ENCODE data around the gene HBG1. TPM values are rescaled to one million over a fixed set of nuclear protein-coding genes. Genes with fewer than 3 reads are reported as not detected.

HBG1 gene
- total RNA-seq, 1 experiment from 2014 or later = not detected

- H3K27ac ChIP-seq (ENCODE audit: insufficient read length, low read depth, low read length) = no peak within 1 kb of the TSS
- no peak within 1 kb of the TSS for H3K14ac ChIP-seq (ENCODE audit: insufficient read depth, low read length)
- no peak within 1 kb of the TSS for H3K18ac ChIP-seq (ENCODE audit: insufficient read length, low read depth, low read length)
- H4K20me1 ChIP-seq (ENCODE audit: control insufficient read depth, insufficient read depth, insufficient read length) = no peaks in the 10 kb centered on the region
- H2BK12ac ChIP-seq (ENCODE audit: insufficient read length, low read depth, low read length) = no peak within 1 kb of the TSS
- no peak within 1 kb of the TSS; a peak in 1 of 7 replicates for H3K27ac Mint-ChIP-seq
- no peak within 1 kb of the TSS for H3K9ac ChIP-seq (ENCODE audit: extremely low read depth, insufficient read length, low read length)
- H3K4me1 Mint-ChIP-seq = no peaks in the 10 kb centered on the region
- no peaks in the 10 kb centered on the region for H3K79me1 ChIP-seq (ENCODE audit: insufficient read depth, low read depth, low read length, poor library complexity, severe bottlenecking)
- no peaks in the 10 kb centered on the region for H3K36me3 Mint-ChIP-seq (ENCODE audit: insufficient read depth in 1 of 3, low read depth in 3 of 3)
- TF ChIP-seq CTCF (conservative IDR thresholded peaks at IDR 0.05) = no peak
- no peak within 1 kb of the TSS for H2BK5ac ChIP-seq (ENCODE audit: insufficient read length, low read length)
- DNase-seq = no peak
- H3K79me2 ChIP-seq (ENCODE audit: insufficient read depth, low read length) = no peaks in the 10 kb centered on the region
- no peaks in the 10 kb centered on the region for H3K9me3 Mint-ChIP-seq
- no peaks in the 10 kb centered on the region for H3K27me3 ChIP-seq (ENCODE audit: insufficient read depth, low read length)
- peaks cover 6% of the 10 kb centered on the region for H3K27me3 Mint-ChIP-seq (ENCODE audit: low read depth)
- no peak within 1 kb of the TSS for H3T11ph ChIP-seq (ENCODE audit: low read length)
- H4K5ac ChIP-seq (ENCODE audit: insufficient read length, low read depth, low read length) = no peak within 1 kb of the TSS
- H3K4ac ChIP-seq (ENCODE audit: low read depth, low read length) = no peak within 1 kb of the TSS
- H2BK15ac ChIP-seq (ENCODE audit: low read depth, low read length) = no peak within 1 kb of the TSS
- H3K4me3 Mint-ChIP-seq = no peak within 1 kb of the TSS
- no peak within 1 kb of the TSS for H3K56ac ChIP-seq (ENCODE audit: insufficient read length, low read depth, low read length)
- no peak within 1 kb of the TSS for H2BK120ac ChIP-seq (ENCODE audit: low read depth, low read length, poor library complexity, severe bottlenecking)
- H3K9me3 ChIP-seq (ENCODE audit: control insufficient read depth, low read depth, low read length) = no peaks in the 10 kb centered on the region
- no peak within 1 kb of the TSS for H3K4me2 ChIP-seq (ENCODE audit: insufficient read depth, insufficient read length, low read length)
- no peak within 1 kb of the TSS for H2AK5ac ChIP-seq (ENCODE audit: insufficient read length, low read length)
- no peaks in the 10 kb centered on the region for H3K4me1 ChIP-seq (ENCODE audit: insufficient read depth, low read length)
- WGBS (ENCODE audit: extremely low coverage, insufficient read length, low lambda C conversion rate) = no CpG with 5 or more reads among the region's 2 CpGs
- no peak within 1 kb of the TSS for H2AFZ ChIP-seq (ENCODE audit: low read length)
- no peak within 1 kb of the TSS for H2BK20ac ChIP-seq (ENCODE audit: low read depth, low read length, poor library complexity, severe bottlenecking)
- no peak within 1 kb of the TSS for H4K91ac ChIP-seq (ENCODE audit: insufficient read length, low read depth, low read length)
- no peak within 1 kb of the TSS for H3K23ac ChIP-seq (ENCODE audit: insufficient read length, low read depth, low read length)
- no peaks in the 10 kb centered on the region for H3K23me2 ChIP-seq (ENCODE audit: insufficient read length, low read depth, low read length, poor library complexity, severe bottlenecking)
- H4K8ac ChIP-seq (replicated peaks; ENCODE audit: insufficient read length, low read depth, low read length) = no peak within 1 kb of the TSS
Measured at GRCh38 chr11:5234381-5234834, 15.2 kb downstream of the HBG1 start, which contains the start of gene HBD. TSS of gene HBD (minus strand) at chr11:5234483. CDS start at chr11:5234433, 50 bp downstream.
